ENCODE results near the gene UBE2E2. TPM values are rescaled to one million over a fixed set of nuclear protein-coding genes. Genes with fewer than 3 reads are reported as not detected.

The UBE2E2 gene
- total RNA-seq, 1 experiment from 2014 or later = 25.1 TPM

- H3K4me3 Mint-ChIP-seq (ENCODE audit: low read depth, unreplicated experiment) = no peak overlapping the region
- CTCF ChIA-PET = no interaction called here
- intact Hi-C loops (cut with micrococcal nuclease; ENCODE audit: unreplicated experiment) = no loop called here
- DNase-seq = no peak
- H3K9me3 Mint-ChIP-seq (ENCODE audit: low read depth, unreplicated experiment) = peaks cover 5% of the 10 kb centered on the region
- TF ChIP-seq CTCF (IDR thresholded peaks at IDR 0.05; ENCODE audit: unreplicated experiment) = no peak
- H3K4me1 Mint-ChIP-seq (ENCODE audit: low read depth, unreplicated experiment) = peaks cover 3% of the 10 kb centered on the region
- H3K27ac Mint-ChIP-seq (ENCODE audit: unreplicated experiment) = no peak overlapping the region
- H3K36me3 Mint-ChIP-seq (ENCODE audit: insufficient read depth, unreplicated experiment) = no peaks in the 10 kb centered on the region
- H3K27me3 Mint-ChIP-seq (ENCODE audit: unreplicated experiment) = peaks cover 17% of the 10 kb centered on the region
- no TSS peak for BruUV-seq (replicated peaks)
These were observed 421.2 kb downstream of the UBE2E2 start for GRCh38 chr3:23624305-23624704.

GRCh38 chr3:23626442-23626841 is 423.3 kb downstream of the UBE2E2 start:
- no TSS peak for BruUV-seq (replicated peaks)
- intact Hi-C loops (cut with micrococcal nuclease; ENCODE audit: unreplicated experiment) = no loop called here
- DNase-seq = no peak
- peaks cover 2% of the 10 kb centered on the region for H3K27me3 Mint-ChIP-seq (ENCODE audit: unreplicated experiment)
- no peaks in the 10 kb centered on the region for H3K36me3 Mint-ChIP-seq (ENCODE audit: insufficient read depth, unreplicated experiment)
- H3K27ac Mint-ChIP-seq (ENCODE audit: unreplicated experiment) = no peak overlapping the region
- TF ChIP-seq CTCF (IDR thresholded peaks at IDR 0.05; ENCODE audit: unreplicated experiment) = no peak
- peaks cover 5% of the 10 kb centered on the region for H3K9me3 Mint-ChIP-seq (ENCODE audit: low read depth, unreplicated experiment)
- CTCF ChIA-PET = no interaction called here
- H3K4me3 Mint-ChIP-seq (ENCODE audit: low read depth, unreplicated experiment) = no peak overlapping the region
- H3K4me1 Mint-ChIP-seq (ENCODE audit: low read depth, unreplicated experiment) = peaks cover 13% of the 10 kb centered on the region

GRCh38 chr3:23629181-23629894 is 426.2 kb downstream of the UBE2E2 start:
- intact Hi-C loops (cut with micrococcal nuclease; ENCODE audit: unreplicated experiment) = no loop called here
- peaks cover 5% of the 10 kb centered on the region for H3K9me3 Mint-ChIP-seq (ENCODE audit: low read depth, unreplicated experiment)
- H3K27ac Mint-ChIP-seq (ENCODE audit: unreplicated experiment) = no peak overlapping the region
- no peaks in the 10 kb centered on the region for H3K36me3 Mint-ChIP-seq (ENCODE audit: insufficient read depth, unreplicated experiment)
- peaks cover 13% of the 10 kb centered on the region for H3K4me1 Mint-ChIP-seq (ENCODE audit: low read depth, unreplicated experiment)
- no peaks in the 10 kb centered on the region for H3K27me3 Mint-ChIP-seq (ENCODE audit: unreplicated experiment)
- CTCF ChIA-PET = no interaction called here
- TF ChIP-seq CTCF (IDR thresholded peaks at IDR 0.05; ENCODE audit: unreplicated experiment) = no peak
- DNase-seq = no peak
- no TSS peak for BruUV-seq (replicated peaks)
- H3K4me3 Mint-ChIP-seq (ENCODE audit: low read depth, unreplicated experiment) = no peak overlapping the region

GRCh38 chr3:23633261-23633960 is 430.3 kb downstream of the UBE2E2 start:
- H3K4me1 Mint-ChIP-seq (ENCODE audit: low read depth, unreplicated experiment) = peaks cover 13% of the 10 kb centered on the region
- no peaks in the 10 kb centered on the region for H3K36me3 Mint-ChIP-seq (ENCODE audit: insufficient read depth, unreplicated experiment)
- BruUV-seq (replicated peaks) = no TSS peak
- H3K27ac Mint-ChIP-seq (ENCODE audit: unreplicated experiment) = no peak overlapping the region
- CTCF ChIA-PET = no interaction called here
- H3K4me3 Mint-ChIP-seq (ENCODE audit: low read depth, unreplicated experiment) = no peak overlapping the region
- no peak for TF ChIP-seq CTCF (IDR thresholded peaks at IDR 0.05; ENCODE audit: unreplicated experiment)
- no peaks in the 10 kb centered on the region for H3K9me3 Mint-ChIP-seq (ENCODE audit: low read depth, unreplicated experiment)
- no peak for DNase-seq
- H3K27me3 Mint-ChIP-seq (ENCODE audit: unreplicated experiment) = no peaks in the 10 kb centered on the region
- intact Hi-C loops (cut with micrococcal nuclease; ENCODE audit: unreplicated experiment) = no loop called here
